Mononuclear cell (primary cell): Measurements from ENCODE around the gene MTRF1L. TPM values are rescaled to one million over a fixed set of nuclear protein-coding genes. Genes with fewer than 3 reads are reported as not detected.

Experiments used
- H3K27me3 ChIP-seq: 2 replicates; pipeline ENCODE4 v1.6.0; 2011; ENCODE audit warnings: low read length, control low read depth; ENCODE audit not compliant: insufficient read depth
- H3K4me1 ChIP-seq: 2 replicates; pipeline ENCODE4 v1.5.1; 2011; ENCODE audit warnings: mild to moderate bottlenecking, low read length, control low read depth; ENCODE audit not compliant: insufficient read depth
- H3K4me3 ChIP-seq: 2 replicates; pipeline ENCODE4 v1.5.1; 2011; ENCODE audit warnings: mild to moderate bottlenecking, low read length, moderate library complexity
- H3K9me3 ChIP-seq: 2 replicates; pipeline ENCODE4 v1.5.1; 2011; ENCODE audit warnings: low read depth, mild to moderate bottlenecking, control low read depth, low read length
- total RNA-seq: library from RNA; depleted of rRNA; stranded (reverse); fragments of >200 nt; gene quantifications from one replicate; pipeline ENCODE4 v1.2.3, GENCODE V29; 2012

MTRF1L gene
- total RNA-seq, 1 donor, result 24.7 TPM

DNA sequence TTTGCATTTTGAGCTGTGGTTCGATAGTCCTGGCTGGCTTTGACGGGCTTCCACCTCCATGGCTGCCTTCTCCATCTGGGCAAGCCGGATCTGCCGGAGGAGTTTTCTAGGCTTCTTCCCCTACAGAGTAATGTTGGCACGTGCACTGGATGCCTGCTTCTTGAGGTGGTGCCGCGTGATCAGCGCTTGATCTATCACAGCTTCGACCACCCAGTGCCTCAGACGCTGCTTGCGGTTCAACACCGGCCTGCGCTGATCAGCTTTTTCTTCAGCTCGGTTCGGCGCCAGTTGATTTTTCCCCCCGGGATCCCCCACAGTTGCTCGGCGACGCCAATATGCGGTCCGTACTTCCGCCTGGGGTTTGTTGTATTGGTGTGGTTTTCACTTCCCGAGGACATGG, 43.2 kb downstream of the MTRF1L start:
- Histone ChIP-seq H3K9me3 (no peaks in the 10 kb centered on the region), H3K4me1 (no peaks in the 10 kb centered on the region), H3K27me3 (no peaks in the 10 kb centered on the region), H3K4me3 (no peak overlapping the region)

GRCh38 chr6:152957796-152958195, 44.7 kb downstream of the MTRF1L start:
- H3K9me3 ChIP-seq, result no peaks in the 10 kb centered on the region
- H3K27me3 ChIP-seq, result no peaks in the 10 kb centered on the region
- H3K4me3 ChIP-seq, result no peak overlapping the region
- H3K4me1 ChIP-seq, result no peaks in the 10 kb centered on the region

GRCh38 chr6:152954443-152954842, 48.1 kb downstream of the MTRF1L start:
- no peaks in the 10 kb centered on the region for H3K4me1 ChIP-seq
- no peaks in the 10 kb centered on the region for H3K9me3 ChIP-seq
- H3K4me3 ChIP-seq, result no peak overlapping the region
- no peaks in the 10 kb centered on the region for H3K27me3 ChIP-seq

GRCh38 chr6:152952866-152953509, 49.5 kb downstream of the MTRF1L start:
- H3K9me3 ChIP-seq, result no peaks in the 10 kb centered on the region
- no peak overlapping the region for H3K4me3 ChIP-seq
- H3K4me1 ChIP-seq, result no peaks in the 10 kb centered on the region
- H3K27me3 ChIP-seq, result no peaks in the 10 kb centered on the region

DNA sequence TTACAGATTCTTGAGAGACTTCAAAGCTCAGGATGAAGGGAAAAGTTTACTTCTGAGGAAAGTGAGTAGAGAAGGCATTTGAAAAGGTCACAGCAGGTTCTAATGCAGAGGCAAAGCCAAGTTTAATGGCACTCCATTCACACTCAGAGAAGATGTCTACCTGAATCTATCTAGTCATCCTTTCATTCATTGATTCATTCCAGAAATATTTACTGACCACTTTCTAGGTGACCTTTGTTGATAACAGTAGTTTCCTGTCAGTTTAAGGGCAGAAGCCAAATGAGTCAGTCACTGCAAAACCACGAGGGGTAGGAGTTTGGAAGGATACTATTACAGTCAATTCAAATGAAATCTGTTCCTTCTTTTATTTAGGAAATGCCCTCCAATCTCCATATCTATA, 50.5 kb downstream of the MTRF1L start:
- H3K4me3 ChIP-seq, result no peak overlapping the region
- no peaks in the 10 kb centered on the region for H3K4me1 ChIP-seq
- peaks cover 2% of the 10 kb centered on the region for H3K27me3 ChIP-seq
- no peaks in the 10 kb centered on the region for H3K9me3 ChIP-seq

DNA sequence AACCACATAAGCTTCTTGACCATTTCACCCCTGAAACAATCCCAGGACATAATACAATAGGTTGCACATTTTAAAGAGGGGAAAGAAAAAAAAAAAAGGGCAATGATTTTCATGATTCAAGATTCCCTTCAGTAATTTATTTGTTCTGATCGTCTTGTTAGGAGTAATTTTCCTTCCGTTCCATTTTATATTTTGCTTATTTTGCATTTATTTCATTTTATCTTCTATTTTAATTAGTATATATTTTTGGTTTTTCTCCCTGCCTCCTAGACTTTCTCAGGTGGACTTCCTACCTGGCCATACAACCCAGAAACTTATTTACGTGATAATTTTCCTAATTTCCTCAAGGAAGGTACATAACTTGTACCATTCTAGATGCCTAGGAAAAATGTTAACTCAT, 52.3 kb downstream of the MTRF1L start:
- H3K4me3 ChIP-seq, result no peak overlapping the region
- H3K9me3 ChIP-seq, result no peaks in the 10 kb centered on the region
- no peaks in the 10 kb centered on the region for H3K4me1 ChIP-seq
- peaks cover 6% of the 10 kb centered on the region for H3K27me3 ChIP-seq

DNA sequence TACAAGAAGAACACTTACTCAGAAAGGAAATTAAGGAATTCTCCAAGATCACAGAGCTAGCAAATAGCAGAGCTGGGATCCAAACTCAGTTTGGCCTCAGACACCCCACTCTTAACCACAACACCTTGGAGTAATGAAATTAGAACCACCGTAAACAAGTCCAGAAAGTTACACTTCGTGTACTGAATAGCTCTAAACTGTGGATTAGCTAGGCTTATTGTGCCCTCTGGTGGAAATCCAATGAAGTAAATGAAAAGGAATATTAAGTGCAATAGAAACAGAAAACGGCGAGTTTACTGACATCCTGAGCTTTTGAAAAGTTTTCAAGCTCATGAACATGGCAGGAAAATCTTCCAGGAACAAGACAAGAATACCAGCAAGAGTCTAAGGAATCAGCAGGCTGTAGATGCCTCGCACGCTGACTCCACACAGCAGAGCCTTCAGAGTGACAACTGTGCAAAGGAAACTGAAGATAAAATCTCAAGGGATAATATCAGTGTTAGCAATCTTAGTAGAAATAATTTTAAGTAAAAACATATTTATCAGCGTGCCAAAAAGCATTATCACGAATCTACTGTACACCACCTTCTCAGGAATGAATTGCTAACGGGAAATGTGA, 54.2 kb downstream of the MTRF1L start:
- no peaks in the 10 kb centered on the region for H3K9me3 ChIP-seq
- H3K4me3 ChIP-seq, result no peak overlapping the region
- peaks cover 6% of the 10 kb centered on the region for H3K27me3 ChIP-seq
- no peaks in the 10 kb centered on the region for H3K4me1 ChIP-seq

DNA sequence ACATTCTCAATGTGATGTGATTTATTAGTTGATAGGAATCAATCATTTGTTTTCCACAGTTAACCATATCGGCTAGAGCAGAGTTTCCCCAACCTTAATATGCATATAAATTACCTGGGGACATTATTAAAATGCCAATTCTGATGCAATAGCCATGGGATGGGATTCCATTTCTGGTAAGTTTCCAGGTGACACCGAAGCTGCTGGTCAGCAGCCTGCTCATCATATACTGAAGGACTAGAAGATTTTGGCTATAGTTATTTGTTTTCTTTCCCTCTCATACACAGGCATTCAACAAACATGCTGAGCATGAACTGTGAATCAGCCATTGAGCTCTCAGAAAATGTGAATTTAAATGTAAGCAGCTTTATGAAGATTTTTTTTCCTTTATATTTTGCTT, 55.5 kb downstream of the MTRF1L start:
- no peak overlapping the region for H3K4me3 ChIP-seq
- H3K9me3 ChIP-seq, result no peaks in the 10 kb centered on the region
- H3K4me1 ChIP-seq, result no peaks in the 10 kb centered on the region
- H3K27me3 ChIP-seq, result peaks cover 6% of the 10 kb centered on the region

- Histone ChIP-seq H3K27me3 (peaks cover 6% of the 10 kb centered on the region), H3K9me3 (no peaks in the 10 kb centered on the region), H3K4me1 (no peaks in the 10 kb centered on the region), H3K4me3 (no peak overlapping the region)
Observed at GRCh38 chr6:152946484-152946883, 56.0 kb downstream of the MTRF1L start.

DNA sequence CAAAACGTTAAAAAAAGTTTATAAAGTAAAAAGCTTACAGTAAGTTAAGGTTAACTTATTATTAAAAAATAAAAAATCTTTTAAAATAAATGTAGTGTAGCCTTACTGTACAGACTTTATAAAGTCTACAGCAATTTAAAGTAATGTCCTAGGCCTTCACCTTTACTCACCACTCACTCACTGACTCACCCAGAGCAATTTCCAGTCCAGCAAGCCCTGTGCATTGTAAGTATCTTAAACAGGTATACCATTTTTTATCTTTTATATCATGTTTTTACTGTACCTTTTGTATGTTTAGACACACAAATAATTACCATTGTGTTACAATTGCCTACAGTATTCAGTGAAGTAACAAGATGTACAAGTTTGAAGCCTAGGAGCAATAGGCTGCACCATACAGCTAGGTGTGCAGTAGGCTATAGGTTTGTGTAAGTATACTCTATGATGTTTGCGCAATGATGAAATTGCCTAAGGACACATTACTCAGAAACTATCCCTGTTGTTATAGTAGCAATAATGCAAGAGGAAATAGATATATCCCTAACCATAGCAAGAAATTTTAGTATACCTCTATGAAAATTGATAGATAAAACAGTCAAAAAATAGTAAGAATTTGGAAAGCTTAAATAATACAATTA, 59.1 kb downstream of the MTRF1L start:
- Histone ChIP-seq H3K4me1 (no peaks in the 10 kb centered on the region), H3K9me3 (no peaks in the 10 kb centered on the region), H3K4me3 (no peak overlapping the region), H3K27me3 (peaks cover 8% of the 10 kb centered on the region)

GRCh38 chr6:152942319-152942869, 60.1 kb downstream of the MTRF1L start:
- peaks cover 8% of the 10 kb centered on the region for H3K27me3 ChIP-seq
- H3K4me3 ChIP-seq, result no peak overlapping the region
- H3K4me1 ChIP-seq, result no peaks in the 10 kb centered on the region
- H3K9me3 ChIP-seq, result no peaks in the 10 kb centered on the region

DNA sequence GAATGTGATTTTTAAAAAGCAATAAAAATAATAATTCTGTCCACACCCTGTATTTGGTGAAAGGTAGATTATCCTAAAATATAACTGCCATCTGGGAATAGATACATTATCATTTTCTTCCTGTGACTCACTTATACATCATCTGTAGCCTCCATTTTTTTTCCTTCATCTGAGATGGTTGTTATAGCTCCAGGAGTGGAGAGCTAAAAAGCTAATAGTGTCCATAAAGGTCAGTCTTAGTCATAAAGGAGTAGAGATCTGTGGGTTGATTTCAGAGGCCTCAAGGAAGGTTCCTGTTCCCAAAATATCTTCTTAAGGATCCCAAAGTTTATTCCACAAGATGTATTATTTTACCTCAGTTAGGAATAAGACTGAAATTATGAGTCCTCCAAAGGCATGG, 60.8 kb downstream of the MTRF1L start:
- Histone ChIP-seq H3K4me1 (no peaks in the 10 kb centered on the region), H3K9me3 (no peaks in the 10 kb centered on the region)

More for the DNA sequence above, 60.8 kb downstream of the MTRF1L start:
- H3K4me3 ChIP-seq, result no peak overlapping the region
- H3K27me3 ChIP-seq, result peaks cover 4% of the 10 kb centered on the region

Other genes with a start within 250 kb of the MTRF1L start
- 5.1 TPM for gene FBXO5, start 19.7 kb downstream of the MTRF1L start, total RNA-seq
- not detected for gene RGS17, start 128.6 kb upstream of the MTRF1L start, total RNA-seq